GM12864 (cell line): ENCODE measurements around the gene BEX3.

Experiments used
- DNase-seq: peaks from one replicate; pipeline ENCODE4 v3.0.0-alpha.2; 2011; ENCODE audit warnings: low read depth
- H3K4me3 ChIP-seq: 2 replicates; pipeline ENCODE4 v1.5.1; 2011; ENCODE audit warnings: mild to moderate bottlenecking, low read depth, low read length, control low read depth
- CTCF ChIP-seq: IDR thresholded peaks from 2 replicates; pipeline ENCODE4 v1.5.1; 2011; ENCODE audit warnings: low read depth, mild to moderate bottlenecking, moderate library complexity, low read length, control low read depth, inconsistent platforms; ENCODE audit errors: missing control alignments

The BEX3 gene

DNA sequence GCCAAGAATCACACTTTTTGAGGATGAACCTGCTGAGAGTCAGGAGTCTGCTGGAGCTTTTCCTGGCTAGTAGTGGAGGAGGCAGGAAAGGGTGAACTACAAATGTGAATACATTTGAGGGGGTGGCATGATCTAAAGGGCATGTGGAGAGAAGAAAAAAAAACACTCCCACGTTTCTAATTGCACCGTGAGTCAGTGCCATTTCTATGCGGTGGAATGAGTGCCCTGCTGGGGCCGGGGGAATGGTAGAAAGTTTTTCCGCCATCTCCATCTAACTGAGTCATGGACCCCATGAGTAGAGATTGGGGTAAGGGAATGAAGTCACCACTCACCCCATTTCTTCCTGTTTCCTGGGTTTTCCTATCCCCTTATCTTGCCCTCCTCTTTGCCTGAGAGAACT lies 19.8 kb downstream of the BEX3 start:
- H3K4me3 ChIP-seq: no peak overlapping the region
- no peak for DNase-seq
- no peak for TF ChIP-seq CTCF

- DNase-seq: no peak
- H3K4me3 ChIP-seq: no peak overlapping the region
- TF ChIP-seq CTCF: no peak
These were observed 20.3 kb downstream of the BEX3 start for GRCh38 chrX:103396660-103397059.

DNA sequence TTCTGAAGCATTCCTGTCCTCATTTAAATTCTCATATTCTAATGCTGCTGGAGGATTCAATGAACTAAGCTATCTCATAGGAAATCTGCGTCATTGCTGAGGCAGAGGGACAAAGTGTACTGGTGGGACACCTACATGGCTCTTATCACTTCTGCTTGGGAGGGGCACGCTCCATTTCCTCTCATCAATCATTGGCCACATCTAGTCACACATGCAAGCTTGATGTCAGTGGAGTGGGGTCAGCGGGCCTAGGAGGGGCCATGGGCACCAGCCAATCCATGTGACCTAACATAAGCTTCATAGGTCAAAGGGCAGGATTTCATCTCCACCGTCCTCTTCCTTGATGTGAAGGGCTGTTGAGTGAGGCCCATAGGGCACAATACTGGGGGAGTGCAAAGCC lies 21.4 kb downstream of the BEX3 start:
- H3K4me3 ChIP-seq: no peak overlapping the region
- DNase-seq: no peak
- no peak for TF ChIP-seq CTCF

GRCh38 chrX:103398421-103398864 lies 22.1 kb downstream of the BEX3 start:
- no peak for TF ChIP-seq CTCF
- H3K4me3 ChIP-seq: no peak overlapping the region
- DNase-seq: no peak

GRCh38 chrX:103399744-103400143 lies 23.4 kb downstream of the BEX3 start:
- DNase-seq: no peak
- TF ChIP-seq CTCF: no peak
- H3K4me3 ChIP-seq: no peak overlapping the region

GRCh38 chrX:103400931-103401330 lies 24.6 kb downstream of the BEX3 start:
- TF ChIP-seq CTCF: no peak
- H3K4me3 ChIP-seq: no peak overlapping the region
- no peak for DNase-seq

- TF ChIP-seq CTCF: no peak
- peak overlapping the region; percentile 74 for H3K4me3 ChIP-seq
- peak; percentile 62 for DNase-seq
These were observed 28.1 kb downstream of the BEX3 start for GRCh38 chrX:103404231-103405008.
